ENCODE data around the gene SPC25.

SPC25 gene

DNA sequence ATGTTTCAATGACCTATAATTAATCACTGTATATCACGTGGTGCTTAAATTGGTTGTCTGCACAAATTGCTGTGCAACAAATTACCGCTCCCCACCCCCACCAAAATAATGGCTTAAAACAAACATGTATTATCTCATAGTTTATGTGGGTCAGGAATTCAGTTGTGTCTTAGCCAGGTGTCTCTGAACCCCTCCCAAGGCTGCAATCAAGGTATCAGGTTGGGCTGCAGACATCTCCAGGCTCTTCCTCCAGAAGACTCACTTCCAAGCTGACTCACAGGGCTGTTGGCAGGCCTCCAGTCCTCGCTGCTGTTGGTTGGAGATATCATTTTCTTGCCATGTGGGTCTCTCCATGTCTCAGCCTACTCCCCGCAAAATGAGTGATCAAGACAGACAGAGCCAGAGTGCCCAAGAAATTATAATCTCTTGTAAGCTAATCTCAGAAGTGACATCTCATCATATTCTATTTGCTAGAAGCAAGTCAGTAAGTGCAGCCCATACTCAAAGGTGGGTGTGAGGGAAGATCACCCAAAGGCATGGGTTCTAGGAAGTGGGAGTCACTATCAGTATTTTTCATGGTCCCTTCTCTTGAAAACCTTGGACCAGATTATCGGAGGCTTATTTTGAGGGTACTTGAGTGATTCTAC is 38.4 kb downstream of the SPC25 start:
- Mint-ChIP-seq H3K9me3 (no peaks in the 10 kb centered on the region), H3K27ac (no peak overlapping the region), H3K4me3 (no peak overlapping the region), H3K4me1 (ENCODE audit: low read depth in 2 of 2) (no peaks in the 10 kb centered on the region), H3K36me3 (ENCODE audit: insufficient read depth) (no peaks in the 10 kb centered on the region), H3K27me3 (no peaks in the 10 kb centered on the region)
- ATAC-seq (replicated peaks) (no peak), DNase-seq (no peak)

DNA sequence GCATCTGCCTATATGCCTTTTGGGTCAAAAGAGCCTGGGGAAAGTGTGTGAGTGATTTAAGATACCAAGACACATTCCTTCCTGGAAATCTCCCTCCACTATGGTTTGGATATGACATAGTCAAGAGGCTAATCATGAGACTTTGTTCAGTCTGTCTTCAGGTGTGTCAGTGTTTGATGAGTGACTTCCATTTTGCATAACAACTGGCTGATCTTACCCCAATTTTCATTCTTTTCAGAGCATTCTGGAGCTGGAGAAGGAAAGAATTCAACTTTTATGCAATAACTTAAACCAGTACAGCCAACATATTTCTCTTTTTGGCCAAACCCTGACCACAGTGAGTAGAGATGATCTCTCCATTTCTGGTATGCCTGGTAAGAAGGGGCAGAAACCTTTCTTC is 39.4 kb downstream of the SPC25 start:
- no peak for ATAC-seq (replicated peaks)
- H3K27ac Mint-ChIP-seq: no peak overlapping the region
- no peak overlapping the region for H3K4me3 Mint-ChIP-seq
- no peak for DNase-seq
- H3K4me1 Mint-ChIP-seq (ENCODE audit: low read depth in 2 of 2): no peaks in the 10 kb centered on the region
- H3K9me3 Mint-ChIP-seq: no peaks in the 10 kb centered on the region
- no peaks in the 10 kb centered on the region for H3K27me3 Mint-ChIP-seq
- no peaks in the 10 kb centered on the region for H3K36me3 Mint-ChIP-seq (ENCODE audit: insufficient read depth)

DNA sequence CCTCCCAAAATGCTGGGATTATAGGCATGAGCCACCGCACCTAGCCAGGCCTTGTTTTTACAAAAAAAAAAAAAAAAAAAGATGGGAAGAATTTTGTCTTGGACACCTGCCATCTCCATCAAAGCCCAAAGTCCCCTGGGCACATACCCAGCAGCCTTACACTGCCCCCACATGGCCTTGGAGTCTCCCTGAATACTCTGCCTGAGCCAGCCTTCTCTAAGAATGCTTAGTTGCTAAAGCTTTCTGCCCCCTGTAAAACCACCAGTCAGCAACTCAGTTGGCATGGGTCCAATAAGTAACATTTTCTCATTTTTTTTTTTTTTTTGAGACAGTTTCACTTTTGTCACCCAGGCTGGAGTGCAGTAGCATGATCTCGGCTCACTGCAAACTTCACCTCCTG is 40.6 kb downstream of the SPC25 start:
- Mint-ChIP-seq H3K9me3 (no peaks in the 10 kb centered on the region), H3K27ac (no peak overlapping the region), H3K36me3 (ENCODE audit: insufficient read depth) (no peaks in the 10 kb centered on the region), H3K4me1 (ENCODE audit: low read depth in 2 of 2) (no peaks in the 10 kb centered on the region), H3K4me3 (no peak overlapping the region), H3K27me3 (no peaks in the 10 kb centered on the region)
- ATAC-seq (replicated peaks) (peak; percentile 31), DNase-seq (no peak)

DNA sequence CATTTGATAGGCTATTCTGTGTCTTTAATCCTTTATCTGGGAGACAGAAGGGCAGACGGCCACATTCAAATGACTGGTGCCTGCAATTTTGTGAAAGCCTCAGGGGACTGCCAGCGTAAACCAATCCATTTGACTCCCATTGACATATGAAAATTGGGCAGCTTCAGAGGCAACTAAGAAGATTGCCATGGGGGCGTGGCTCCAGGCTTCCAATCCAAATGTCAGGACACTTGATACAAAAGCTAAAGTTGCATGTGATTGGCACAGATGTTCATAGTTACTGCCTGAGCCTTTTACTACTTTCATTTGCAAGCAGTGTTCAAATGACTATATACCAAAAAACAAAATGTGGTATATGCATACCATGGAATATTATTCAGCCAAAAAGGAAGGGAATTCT is 42.0 kb downstream of the SPC25 start:
- H3K9me3 Mint-ChIP-seq: no peaks in the 10 kb centered on the region
- no peaks in the 10 kb centered on the region for H3K27me3 Mint-ChIP-seq
- DNase-seq: no peak
- no peaks in the 10 kb centered on the region for H3K36me3 Mint-ChIP-seq (ENCODE audit: insufficient read depth)
- H3K27ac Mint-ChIP-seq: no peak overlapping the region
- H3K4me1 Mint-ChIP-seq (ENCODE audit: low read depth in 2 of 2): no peaks in the 10 kb centered on the region
- ATAC-seq (replicated peaks): no peak
- H3K4me3 Mint-ChIP-seq: no peak overlapping the region

DNA sequence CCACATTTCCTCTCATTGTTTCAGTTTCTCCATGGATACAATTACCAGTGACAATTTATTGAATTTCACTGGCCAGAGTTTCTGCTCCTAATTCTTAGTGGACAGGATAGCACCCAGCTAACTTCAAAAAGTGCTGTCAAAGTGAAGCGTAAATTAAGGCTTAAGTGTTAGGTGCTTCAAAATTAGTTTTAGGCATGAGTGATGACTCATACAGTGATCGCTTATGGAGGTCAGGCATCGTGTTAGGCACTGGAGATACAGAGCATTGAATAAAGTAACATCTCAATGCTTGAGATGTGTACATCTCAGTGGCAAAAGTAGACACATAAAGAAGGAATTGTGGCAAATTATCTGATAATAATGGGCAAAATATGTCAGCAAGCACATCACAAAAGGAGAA is 47.0 kb downstream of the SPC25 start:
- ATAC-seq (replicated peaks): no peak
- no peak overlapping the region for H3K4me3 Mint-ChIP-seq
- H3K27me3 Mint-ChIP-seq: peaks cover 0 to 5% of the 10 kb centered on the region in 2 donors

DNA sequence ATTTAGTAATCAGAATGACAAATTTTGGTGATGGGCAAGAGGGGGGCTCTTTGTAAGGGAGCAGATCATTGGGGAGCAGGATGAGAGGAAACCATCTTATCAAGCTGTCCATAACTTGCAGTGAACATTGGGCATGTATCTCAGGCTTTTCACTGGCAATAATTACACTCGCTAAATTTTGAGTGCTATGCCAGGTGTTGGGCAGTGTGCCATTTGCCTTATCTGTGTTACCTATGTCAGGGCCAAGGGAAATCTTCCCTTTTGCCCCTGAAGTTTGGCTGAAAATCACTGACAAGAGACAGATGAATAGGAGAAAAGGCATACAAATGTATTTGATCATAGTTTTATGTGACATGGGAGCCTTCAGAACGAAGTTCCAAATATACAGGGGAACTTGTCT is 48.8 kb downstream of the SPC25 start:
- no peaks in the 10 kb centered on the region for H3K36me3 Mint-ChIP-seq (ENCODE audit: insufficient read depth)
- H3K4me1 Mint-ChIP-seq (ENCODE audit: low read depth in 2 of 2): peaks cover 0 to 4% of the 10 kb centered on the region in 2 donors
- H3K4me3 Mint-ChIP-seq: no peak overlapping the region
- peaks cover 0 to 5% of the 10 kb centered on the region in 2 donors for H3K27me3 Mint-ChIP-seq
- H3K27ac Mint-ChIP-seq: no peak overlapping the region
- no peaks in the 10 kb centered on the region for H3K9me3 Mint-ChIP-seq
- ATAC-seq (replicated peaks) (no peak), DNase-seq (no peak)

More for the DNA sequence above, 47.0 kb downstream of the SPC25 start:
- no peaks in the 10 kb centered on the region for H3K9me3 Mint-ChIP-seq
- no peak for DNase-seq
- no peak overlapping the region for H3K27ac Mint-ChIP-seq
- peaks cover 0 to 4% of the 10 kb centered on the region in 2 donors for H3K4me1 Mint-ChIP-seq (ENCODE audit: low read depth in 2 of 2)
- no peaks in the 10 kb centered on the region for H3K36me3 Mint-ChIP-seq (ENCODE audit: insufficient read depth)

DNA sequence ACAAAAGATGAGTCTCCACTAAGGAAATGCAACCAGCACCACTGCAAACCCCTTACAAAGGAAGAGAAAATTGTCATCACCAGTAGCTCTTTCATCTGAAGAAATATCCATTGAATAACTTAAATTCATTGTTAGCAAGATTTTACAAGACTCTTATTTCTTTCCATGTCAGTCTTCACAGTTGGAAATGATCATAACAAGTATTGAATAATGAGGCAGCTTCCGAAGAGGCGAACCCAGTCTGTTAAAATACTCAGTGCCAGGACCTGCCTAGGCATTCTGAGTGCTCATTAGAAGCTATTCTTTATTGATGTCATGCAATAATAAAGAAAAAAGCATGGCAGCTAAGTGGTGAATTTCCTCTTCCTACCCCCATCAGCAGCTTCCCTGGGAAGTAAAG is 54.3 kb downstream of the SPC25 start:
- Mint-ChIP-seq H3K4me1 (ENCODE audit: low read depth in 2 of 2) (peaks cover 0 to 4% of the 10 kb centered on the region in 2 donors), H3K27me3 (peaks cover 0 to 5% of the 10 kb centered on the region in 2 donors), H3K36me3 (ENCODE audit: insufficient read depth) (no peaks in the 10 kb centered on the region), H3K27ac (no peak overlapping the region), H3K9me3 (no peaks in the 10 kb centered on the region), H3K4me3 (no peak overlapping the region)
- DNase-seq (no peak), ATAC-seq (replicated peaks) (no peak)

DNA sequence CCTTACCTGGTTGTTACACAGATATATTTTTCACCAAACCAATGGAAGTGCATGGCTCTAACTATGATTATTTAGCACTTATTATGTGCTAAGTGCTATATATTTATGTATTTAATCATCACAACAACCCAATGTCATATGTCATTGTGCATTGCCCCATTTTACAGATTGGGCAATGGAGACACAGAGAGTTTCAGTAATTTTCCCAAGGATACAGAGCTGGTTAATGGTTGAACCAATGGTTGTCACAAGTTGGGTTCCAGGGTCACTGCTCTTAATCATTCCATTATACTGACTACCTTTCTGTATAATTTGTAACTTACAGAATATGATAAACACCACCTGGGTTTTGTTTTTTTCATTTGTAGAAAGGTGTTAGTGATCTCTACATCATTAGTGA is 58.6 kb downstream of the SPC25 start:
- Mint-ChIP-seq H3K4me1 (ENCODE audit: low read depth in 2 of 2) (no peaks in the 10 kb centered on the region), H3K27me3 (peaks cover 0 to 5% of the 10 kb centered on the region in 2 donors), H3K9me3 (no peaks in the 10 kb centered on the region), H3K27ac (no peak overlapping the region), H3K4me3 (no peak overlapping the region), H3K36me3 (ENCODE audit: insufficient read depth) (no peaks in the 10 kb centered on the region)
- DNase-seq (no peak), ATAC-seq (replicated peaks) (no peak)

DNA sequence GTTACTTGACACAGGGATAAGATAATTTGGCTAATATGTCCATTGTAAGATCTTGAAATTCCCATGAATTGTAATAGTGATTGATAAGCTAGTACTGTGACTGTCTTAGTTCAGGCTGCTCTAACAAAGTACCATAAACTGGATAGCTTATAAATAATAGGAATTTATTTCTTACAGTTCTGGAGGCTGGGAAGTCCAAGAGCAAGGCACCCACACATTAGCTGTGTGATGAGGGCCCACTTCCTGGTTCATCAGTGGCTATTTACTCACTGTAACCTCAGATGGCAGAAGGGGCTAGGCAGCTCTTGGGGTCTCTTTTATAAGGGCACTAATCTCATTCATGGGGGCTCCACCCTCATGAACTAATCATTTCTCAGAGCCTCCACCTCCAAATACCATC is 59.3 kb downstream of the SPC25 start:
- ATAC-seq (replicated peaks): no peak
- Mint-ChIP-seq H3K27me3 (peaks cover 0 to 5% of the 10 kb centered on the region in 2 donors), H3K36me3 (ENCODE audit: insufficient read depth) (no peaks in the 10 kb centered on the region)

DNA sequence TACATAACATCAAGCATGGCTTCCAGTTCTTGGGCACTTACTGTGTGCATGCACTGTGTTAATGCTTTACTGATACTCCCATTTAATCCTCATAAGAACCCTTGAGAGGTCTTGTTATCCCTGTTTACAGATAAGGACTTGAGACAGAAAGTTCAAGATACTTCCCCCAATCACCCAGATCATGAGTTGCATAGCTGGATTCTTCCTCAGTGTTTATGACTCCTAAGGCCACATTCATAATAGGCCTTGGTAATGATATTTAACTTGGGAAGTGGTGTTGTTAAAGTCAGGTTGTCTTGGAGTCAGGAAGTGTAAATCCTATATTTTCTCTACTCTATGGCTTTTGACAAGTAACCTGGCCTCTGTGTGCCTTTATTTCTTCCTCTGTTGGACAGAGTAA is 65.1 kb downstream of the SPC25 start:
- DNase-seq (no peak), ATAC-seq (replicated peaks) (no peak)
- no peak overlapping the region for H3K4me3 Mint-ChIP-seq
- no peaks in the 10 kb centered on the region for H3K36me3 Mint-ChIP-seq (ENCODE audit: insufficient read depth)
- H3K4me1 Mint-ChIP-seq (ENCODE audit: low read depth in 2 of 2): peaks cover 0 to under 1% of the 10 kb centered on the region in 2 donors
- peaks cover under 1 to 5% of the 10 kb centered on the region in 2 donors for H3K27me3 Mint-ChIP-seq
- no peak overlapping the region for H3K27ac Mint-ChIP-seq
- no peaks in the 10 kb centered on the region for H3K9me3 Mint-ChIP-seq

More for the DNA sequence above, 59.3 kb downstream of the SPC25 start:
- no peaks in the 10 kb centered on the region for H3K9me3 Mint-ChIP-seq
- H3K4me3 Mint-ChIP-seq: no peak overlapping the region
- no peak overlapping the region for H3K27ac Mint-ChIP-seq
- H3K4me1 Mint-ChIP-seq (ENCODE audit: low read depth in 2 of 2): no peaks in the 10 kb centered on the region
- no peak for DNase-seq

DNA sequence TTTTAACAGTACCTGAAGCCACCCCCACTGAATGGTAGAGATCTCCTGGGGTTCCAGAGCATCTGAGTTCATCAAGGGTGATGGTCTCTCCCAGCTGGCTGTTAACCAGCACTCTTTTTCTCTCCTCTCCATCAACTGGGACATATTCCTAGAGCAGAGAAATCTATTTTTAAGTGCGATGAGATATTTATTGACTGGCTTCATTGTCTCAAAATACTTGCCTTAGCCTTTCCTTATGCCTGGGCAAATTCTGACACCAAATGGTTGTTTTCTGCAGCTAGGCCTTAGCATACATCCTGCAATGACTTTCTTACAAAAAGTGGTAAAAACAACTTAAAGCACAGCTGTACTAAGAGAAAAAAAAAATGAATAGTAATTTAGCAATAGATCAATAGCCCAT is 68.2 kb downstream of the SPC25 start:
- peaks cover 0 to 2% of the 10 kb centered on the region in 2 donors for H3K4me1 Mint-ChIP-seq (ENCODE audit: low read depth in 2 of 2)
- H3K4me3 Mint-ChIP-seq: no peak overlapping the region
- H3K27me3 Mint-ChIP-seq: peaks cover 0 to 14% of the 10 kb centered on the region in 2 donors
- DNase-seq (no peak), ATAC-seq (replicated peaks) (no peak)
- H3K36me3 Mint-ChIP-seq (ENCODE audit: insufficient read depth): no peaks in the 10 kb centered on the region
- H3K9me3 Mint-ChIP-seq: no peaks in the 10 kb centered on the region
- H3K27ac Mint-ChIP-seq: no peak overlapping the region

DNA sequence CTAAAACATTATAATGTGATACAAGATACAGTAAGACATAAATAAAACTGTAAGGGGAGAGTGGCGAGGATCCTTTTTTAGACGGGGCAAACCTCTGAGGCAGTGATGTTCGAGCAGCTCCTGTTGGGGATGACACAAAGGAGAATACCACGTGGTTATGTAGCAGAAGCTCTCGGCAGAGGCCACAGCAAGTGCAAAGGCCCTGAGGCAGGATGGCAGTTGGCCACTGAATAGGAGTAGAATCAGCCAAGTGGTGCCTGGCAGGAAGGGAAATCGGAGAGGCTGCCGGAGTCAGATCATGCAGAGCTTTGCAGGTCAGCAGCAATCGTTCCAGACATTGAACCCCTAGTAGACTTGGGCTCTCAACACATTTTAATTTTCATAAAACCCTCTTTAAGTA is 68.7 kb downstream of the SPC25 start:
- peaks cover 0 to 2% of the 10 kb centered on the region in 2 donors for H3K4me1 Mint-ChIP-seq (ENCODE audit: low read depth in 2 of 2)
- no peak for DNase-seq
- H3K27me3 Mint-ChIP-seq: peaks cover 0 to 16% of the 10 kb centered on the region in 2 donors
- H3K9me3 Mint-ChIP-seq: no peaks in the 10 kb centered on the region
- H3K36me3 Mint-ChIP-seq (ENCODE audit: insufficient read depth): no peaks in the 10 kb centered on the region
- H3K4me3 Mint-ChIP-seq: no peak overlapping the region
- no peak for ATAC-seq (replicated peaks)
- H3K27ac Mint-ChIP-seq: no peak overlapping the region
